IPS-20b (cell line): Measurements from ENCODE around the gene KIF16B.

Source experiments
- H3K27ac ChIP-seq: one replicate; pipeline ENCODE4 v1.5.1; 2013; ENCODE audit warnings: low read length
- H3K27me3 ChIP-seq: 2 replicates; pipeline ENCODE4 v1.6.1; 2013; ENCODE audit warnings: mild to moderate bottlenecking, low read length, inconsistent platforms; ENCODE audit not compliant: insufficient read depth
- H3K36me3 ChIP-seq: 2 replicates; pipeline ENCODE4 v1.6.1; 2013; ENCODE audit warnings: low read depth, mild to moderate bottlenecking, inconsistent platforms, low read length, moderate library complexity; ENCODE audit not compliant: insufficient read depth
- H3K4me1 ChIP-seq: 2 replicates; pipeline ENCODE4 v1.6.1; 2013; ENCODE audit warnings: mild to moderate bottlenecking, control low read depth, inconsistent platforms, low read length, moderate library complexity; ENCODE audit not compliant: insufficient read depth
- H3K4me3 ChIP-seq: 2 replicates; pipeline ENCODE4 v1.5.1; 2013; ENCODE audit warnings: mild to moderate bottlenecking, low read length, inconsistent platforms
- H3K9ac ChIP-seq: 2 replicates; pipeline ENCODE4 v1.6.1; 2013; ENCODE audit warnings: low read depth, mild to moderate bottlenecking, inconsistent platforms, low read length, moderate library complexity
- H3K9me3 ChIP-seq: 2 replicates; pipeline ENCODE4 v1.6.1; 2013; ENCODE audit warnings: mild to moderate bottlenecking, low read depth, low read length, inconsistent platforms; ENCODE audit not compliant: insufficient read depth

KIF16B gene

DNA sequence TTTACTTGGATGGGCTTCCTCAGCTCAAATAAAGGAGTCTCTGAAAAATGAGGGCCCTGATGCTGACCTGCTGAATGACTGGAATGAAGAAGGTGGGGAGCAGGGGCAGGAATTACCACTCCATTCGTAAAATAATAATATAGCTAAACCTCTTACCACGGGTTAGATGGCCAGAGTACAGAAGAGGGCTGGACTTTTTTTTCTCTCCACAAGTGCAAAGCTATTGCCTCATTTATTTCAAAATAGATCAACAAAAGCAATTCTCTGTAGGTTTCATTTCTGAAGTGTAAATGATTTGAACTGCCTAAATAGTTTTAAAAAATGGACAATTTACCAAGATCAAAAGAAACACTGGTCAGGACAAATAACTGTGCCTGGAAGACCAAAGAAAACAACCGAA lies 256.7 kb downstream of the KIF16B start:
- Histone ChIP-seq H3K4me3 (no peak overlapping the region), H3K9me3 (no peaks in the 10 kb centered on the region), H3K36me3 (no peaks in the 10 kb centered on the region), H3K9ac (no peak overlapping the region), H3K27me3 (no peaks in the 10 kb centered on the region), H3K4me1 (peaks cover 3% of the 10 kb centered on the region; the same call in 1 of the 2 replicates), H3K27ac (no peak overlapping the region)

DNA sequence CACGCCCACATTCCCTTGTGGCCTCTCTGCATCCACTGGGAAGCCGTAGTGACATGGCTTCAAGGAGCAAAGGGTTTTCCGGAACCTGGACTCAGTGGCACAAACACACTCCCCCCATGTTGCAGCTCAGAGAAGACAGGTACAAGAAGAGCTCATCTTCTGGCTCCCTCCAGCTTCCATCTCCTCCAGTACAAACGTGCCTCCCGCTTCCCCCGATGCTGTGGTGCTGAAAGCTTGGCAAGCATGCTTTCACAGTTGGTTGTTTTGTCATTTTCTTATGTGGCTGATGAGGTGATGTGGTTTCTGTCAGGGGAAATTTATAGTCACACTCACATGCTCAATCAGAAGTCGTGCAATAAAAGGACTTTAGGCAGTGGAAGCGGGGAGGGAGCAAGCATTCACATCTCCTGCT lies 258.5 kb downstream of the KIF16B start:
- H3K4me3 ChIP-seq: no peak overlapping the region
- no peaks in the 10 kb centered on the region; the same call in 1 of the 2 replicates for H3K4me1 ChIP-seq
- no peaks in the 10 kb centered on the region for H3K27me3 ChIP-seq
- H3K27ac ChIP-seq: no peak overlapping the region
- no peak overlapping the region for H3K9ac ChIP-seq
- no peaks in the 10 kb centered on the region for H3K9me3 ChIP-seq
- no peaks in the 10 kb centered on the region for H3K36me3 ChIP-seq

DNA sequence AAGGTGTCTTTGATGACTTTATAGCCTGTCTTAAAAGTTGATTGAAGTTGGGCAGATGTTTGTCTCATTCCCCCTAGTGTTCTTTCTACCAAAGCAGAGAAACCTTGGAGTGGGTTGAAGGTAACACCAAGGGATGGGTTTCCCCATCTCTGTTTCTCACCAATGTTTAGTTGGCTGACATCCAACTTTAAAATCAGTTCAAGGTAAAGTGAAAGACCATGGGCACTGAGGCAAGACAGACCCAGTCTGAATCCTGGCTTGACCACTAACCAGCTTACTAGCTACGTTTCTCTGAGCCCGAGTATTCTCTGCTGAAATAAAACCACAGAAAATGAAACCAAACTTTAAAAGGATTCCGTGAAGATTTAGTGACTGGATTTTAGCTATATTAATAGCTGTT lies 258.9 kb downstream of the KIF16B start:
- Histone ChIP-seq H3K27ac (no peak overlapping the region), H3K27me3 (no peaks in the 10 kb centered on the region), H3K9me3 (no peaks in the 10 kb centered on the region), H3K4me3 (no peak overlapping the region), H3K4me1 (no peaks in the 10 kb centered on the region), H3K9ac (no peak overlapping the region), H3K36me3 (no peaks in the 10 kb centered on the region)

DNA sequence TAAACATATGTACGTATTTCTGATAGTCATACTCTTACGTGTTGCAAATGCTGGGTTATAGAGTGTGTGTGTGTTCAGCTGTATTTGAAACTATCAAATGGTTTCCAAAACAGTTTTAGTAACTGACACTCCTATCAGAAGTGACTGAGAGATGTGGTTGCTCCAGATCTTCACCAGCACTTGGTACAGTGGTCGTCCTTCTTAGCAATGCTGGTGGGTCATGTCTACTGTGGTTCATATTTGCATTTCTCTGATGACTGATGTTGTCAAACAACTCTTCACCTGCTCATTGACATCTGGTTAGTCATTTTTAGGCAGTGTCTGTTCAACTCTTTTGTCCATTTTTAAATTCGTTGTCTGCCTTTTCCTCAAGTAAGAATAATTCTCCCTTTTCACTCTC lies 259.3 kb downstream of the KIF16B start:
- Histone ChIP-seq H3K9ac (no peak overlapping the region), H3K9me3 (no peaks in the 10 kb centered on the region), H3K4me3 (no peak overlapping the region), H3K36me3 (no peaks in the 10 kb centered on the region), H3K27me3 (no peaks in the 10 kb centered on the region), H3K4me1 (no peaks in the 10 kb centered on the region), H3K27ac (no peak overlapping the region)

DNA sequence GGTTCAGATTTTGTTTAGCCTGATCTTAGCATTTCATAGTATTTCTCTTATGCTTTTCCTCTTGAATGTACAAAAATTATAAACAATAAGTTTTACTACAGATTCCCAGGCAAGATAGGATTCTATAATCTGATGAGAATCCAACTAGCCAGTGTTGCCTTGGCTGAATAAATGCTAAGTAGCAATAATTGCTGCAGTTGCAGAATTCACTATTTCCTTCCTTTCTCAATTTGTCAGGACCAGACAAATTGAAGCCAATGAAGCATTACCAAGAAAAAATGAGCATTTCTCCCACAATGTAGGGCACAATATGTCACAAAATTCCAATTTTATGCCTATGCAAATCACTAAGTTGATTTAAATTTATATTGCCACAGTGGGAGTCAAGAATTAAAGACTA lies 260.2 kb downstream of the KIF16B start:
- H3K4me1 ChIP-seq: no peaks in the 10 kb centered on the region
- H3K4me3 ChIP-seq: no peak overlapping the region
- no peak overlapping the region for H3K27ac ChIP-seq
- H3K27me3 ChIP-seq: no peaks in the 10 kb centered on the region
- no peaks in the 10 kb centered on the region for H3K9me3 ChIP-seq
- H3K36me3 ChIP-seq: no peaks in the 10 kb centered on the region
- H3K9ac ChIP-seq: no peak overlapping the region

DNA sequence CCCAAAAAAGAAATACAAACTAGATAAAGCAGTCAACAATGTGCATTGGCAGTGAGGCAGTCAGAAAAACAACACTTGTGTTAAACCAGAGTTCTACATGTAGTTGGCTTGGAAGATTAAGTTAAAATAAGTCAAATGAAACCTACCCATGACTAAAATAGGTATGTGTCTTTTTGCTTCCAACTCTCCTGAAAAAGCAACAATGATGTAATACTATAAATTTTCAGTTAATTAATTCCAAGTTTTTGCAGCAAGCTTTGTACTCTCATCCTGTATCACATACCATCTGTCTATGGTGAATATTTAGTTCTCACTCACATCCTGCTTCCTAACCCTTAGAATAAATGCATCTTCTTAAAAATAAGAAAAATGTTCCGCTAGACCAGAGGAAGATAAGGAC lies 261.5 kb downstream of the KIF16B start:
- Histone ChIP-seq H3K27me3 (no peaks in the 10 kb centered on the region), H3K27ac (no peak overlapping the region), H3K9ac (no peak overlapping the region), H3K4me3 (no peak overlapping the region), H3K4me1 (no peaks in the 10 kb centered on the region), H3K9me3 (no peaks in the 10 kb centered on the region), H3K36me3 (no peaks in the 10 kb centered on the region)

DNA sequence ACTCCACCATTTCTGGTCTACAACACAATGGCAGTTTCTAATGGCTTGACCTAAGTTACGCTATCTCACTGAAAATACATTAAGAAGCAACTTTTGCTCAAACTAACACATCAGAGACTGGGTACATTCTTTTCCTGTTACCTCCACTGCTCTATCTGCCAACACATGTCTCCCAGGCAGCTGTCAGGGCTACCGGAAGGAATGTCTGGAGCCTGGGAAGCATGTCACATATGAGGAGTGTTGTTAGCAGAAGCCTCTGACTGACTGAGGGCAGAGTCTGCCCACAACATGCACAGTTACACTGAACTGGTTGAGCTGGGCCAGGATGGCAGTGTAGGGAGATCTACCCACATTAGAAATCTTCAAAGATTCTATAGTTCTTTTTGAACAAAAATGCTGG lies 264.5 kb downstream of the KIF16B start:
- Histone ChIP-seq H3K36me3 (no peaks in the 10 kb centered on the region), H3K4me1 (no peaks in the 10 kb centered on the region), H3K9ac (no peak overlapping the region), H3K4me3 (no peak overlapping the region), H3K27me3 (no peaks in the 10 kb centered on the region), H3K9me3 (peaks cover under 1% of the 10 kb centered on the region; the same call in 1 of the 2 replicates), H3K27ac (no peak overlapping the region)

DNA sequence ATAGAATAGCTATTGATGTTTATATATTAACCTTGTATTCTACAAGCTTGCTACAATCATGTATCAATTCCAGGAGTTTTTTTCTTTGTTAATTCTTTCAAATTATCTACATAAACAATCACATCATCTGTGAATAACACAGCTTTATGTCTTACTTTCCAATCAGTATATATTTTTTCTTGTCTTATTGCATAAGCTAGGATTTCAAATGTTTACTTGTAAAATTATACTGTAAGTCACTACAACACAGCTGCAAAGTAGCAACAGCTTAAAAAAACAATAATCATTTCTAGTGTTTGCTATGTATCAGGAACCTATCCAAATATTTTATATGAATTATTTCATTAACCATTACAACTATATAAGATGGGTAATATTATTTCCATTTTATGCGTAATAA lies 270.4 kb downstream of the KIF16B start:
- Histone ChIP-seq H3K9ac (no peak overlapping the region), H3K4me3 (no peak overlapping the region), H3K9me3 (peaks cover 20% of the 10 kb centered on the region), H3K4me1 (no peaks in the 10 kb centered on the region), H3K36me3 (no peaks in the 10 kb centered on the region), H3K27ac (no peak overlapping the region), H3K27me3 (no peaks in the 10 kb centered on the region)

DNA sequence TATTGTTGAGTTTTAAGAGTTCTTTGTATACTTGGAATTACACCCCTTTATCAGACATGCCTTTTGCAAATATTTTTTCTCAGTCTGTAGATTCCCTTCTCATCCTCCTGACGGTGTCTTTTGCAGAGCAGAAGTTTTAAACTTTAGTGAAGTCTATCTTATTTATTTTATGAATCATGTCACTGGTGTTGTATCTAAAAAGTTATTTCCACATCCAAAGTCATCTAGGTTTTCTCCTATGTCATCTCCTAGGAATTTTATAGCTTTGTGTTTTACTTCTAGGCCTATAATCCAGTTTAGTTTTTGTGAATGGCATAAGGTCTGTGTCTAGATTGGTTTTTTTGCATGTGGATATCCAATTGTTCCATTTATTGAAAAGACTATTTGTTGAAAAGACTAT lies 271.3 kb downstream of the KIF16B start:
- no peaks in the 10 kb centered on the region for H3K4me1 ChIP-seq
- peaks cover 20% of the 10 kb centered on the region for H3K9me3 ChIP-seq
- no peak overlapping the region for H3K9ac ChIP-seq
- H3K4me3 ChIP-seq: no peak overlapping the region
- H3K27me3 ChIP-seq: no peaks in the 10 kb centered on the region
- no peak overlapping the region for H3K27ac ChIP-seq
- no peaks in the 10 kb centered on the region for H3K36me3 ChIP-seq

DNA sequence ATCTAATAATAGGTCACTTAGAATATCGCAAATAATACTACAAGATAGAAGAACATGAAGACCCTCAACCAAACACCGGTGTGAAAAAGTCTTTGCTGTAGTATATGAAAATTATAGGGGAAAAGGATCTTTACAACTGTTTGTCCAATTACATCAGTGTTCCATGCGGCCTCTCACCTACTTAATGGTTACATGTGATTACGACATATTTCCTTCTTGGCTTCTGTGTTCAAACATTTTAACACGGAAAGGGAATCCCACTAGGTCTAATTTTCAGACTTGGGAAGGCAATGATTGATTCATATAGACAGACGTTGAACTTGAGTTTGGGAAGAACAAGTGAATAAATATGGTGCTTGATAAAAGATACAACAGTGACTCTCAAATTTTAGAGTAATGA lies 273.4 kb downstream of the KIF16B start:
- Histone ChIP-seq H3K36me3 (no peaks in the 10 kb centered on the region), H3K4me1 (no peaks in the 10 kb centered on the region), H3K27me3 (no peaks in the 10 kb centered on the region), H3K27ac (no peak overlapping the region), H3K9ac (no peak overlapping the region), H3K4me3 (no peak overlapping the region), H3K9me3 (peaks cover 20% of the 10 kb centered on the region)

DNA sequence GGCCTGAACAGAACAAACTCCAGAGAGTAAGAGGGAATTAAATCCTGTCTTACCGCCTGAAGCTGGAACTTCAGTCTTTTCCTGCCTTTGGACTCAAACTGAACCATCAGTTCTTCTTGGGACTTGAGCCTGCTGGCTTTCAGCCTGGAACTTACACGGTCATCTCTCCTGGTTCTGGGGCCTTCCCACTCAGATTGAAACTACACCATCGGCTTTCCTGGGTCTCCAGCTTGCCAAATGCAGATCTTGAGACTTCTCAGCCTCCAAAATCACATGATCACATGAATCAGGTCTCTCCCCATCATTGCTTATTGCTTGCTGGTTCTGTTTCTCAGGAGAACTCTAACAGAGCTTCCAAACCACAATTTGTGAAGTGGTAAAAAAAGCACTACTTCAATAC lies 276.3 kb downstream of the KIF16B start:
- Histone ChIP-seq H3K27ac (no peak overlapping the region), H3K4me1 (no peaks in the 10 kb centered on the region; the same call in 1 of the 2 replicates), H3K9ac (no peak overlapping the region), H3K9me3 (peaks cover 3% of the 10 kb centered on the region; the same call in 1 of the 2 replicates), H3K4me3 (no peak overlapping the region), H3K36me3 (no peaks in the 10 kb centered on the region), H3K27me3 (no peaks in the 10 kb centered on the region)

DNA sequence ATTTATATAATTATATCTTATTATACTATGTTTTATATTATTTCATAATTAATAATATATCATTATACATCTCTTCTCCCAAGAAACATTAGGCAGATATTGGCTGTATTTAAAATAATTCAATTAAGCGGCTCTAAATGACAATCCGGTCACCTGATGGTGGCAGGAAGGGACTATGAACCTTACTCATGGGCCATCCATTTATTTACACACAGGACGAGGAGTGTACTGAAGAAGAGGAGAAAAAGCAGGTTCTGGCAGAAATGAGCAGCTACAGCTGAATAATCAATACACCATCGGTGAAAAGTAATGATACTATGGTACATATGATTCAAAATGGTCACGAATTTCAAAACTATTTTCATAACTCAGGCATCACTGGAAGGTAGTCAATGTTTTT lies 277.7 kb downstream of the KIF16B start:
- Histone ChIP-seq H3K9me3 (no peaks in the 10 kb centered on the region), H3K27ac (no peak overlapping the region), H3K4me3 (no peak overlapping the region), H3K9ac (no peak overlapping the region), H3K27me3 (no peaks in the 10 kb centered on the region), H3K36me3 (no peaks in the 10 kb centered on the region), H3K4me1 (no peaks in the 10 kb centered on the region; the same call in 1 of the 2 replicates)

DNA sequence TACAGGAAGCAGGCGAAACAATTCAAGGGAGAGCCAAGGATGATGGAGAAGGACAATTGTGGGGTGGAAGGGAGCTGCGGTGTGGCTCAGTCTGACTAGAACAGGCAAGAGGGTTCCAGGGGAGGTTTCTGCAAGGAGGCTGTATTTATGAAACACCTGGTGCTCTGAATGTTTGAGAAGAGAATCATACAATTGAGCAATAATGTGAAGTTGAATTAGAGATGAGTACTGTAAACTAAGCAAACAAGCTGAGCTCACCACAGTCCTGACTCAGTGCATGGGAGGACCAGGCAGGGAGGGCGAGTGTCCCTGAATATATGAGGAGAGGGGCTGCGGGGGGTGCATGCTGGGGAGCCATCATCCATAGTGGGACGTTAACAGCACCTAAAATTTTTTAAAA lies 279.7 kb downstream of the KIF16B start:
- H3K9me3 ChIP-seq: no peaks in the 10 kb centered on the region
- H3K4me3 ChIP-seq: no peak overlapping the region
- peaks cover 4% of the 10 kb centered on the region; the same call in 1 of the 2 replicates for H3K4me1 ChIP-seq
- H3K9ac ChIP-seq: no peak overlapping the region
- no peaks in the 10 kb centered on the region for H3K36me3 ChIP-seq
- no peak overlapping the region for H3K27ac ChIP-seq
- H3K27me3 ChIP-seq: no peaks in the 10 kb centered on the region
